ENCODE data around the gene TP53I3. TPM values are rescaled to one million over a fixed set of nuclear protein-coding genes. Genes with fewer than 3 reads are reported as not detected.
"Not testable (repeated sequence)": the region's sequence is repeated elsewhere in the genome, so short reads cannot be mapped to it uniquely, and the experiment has no call there.

TP53I3 gene
- total RNA-seq, 4 donors from 2014 or later, result 3.3 to 7.6 (median 4.9) TPM

- Histone ChIP-seq H3K9me3 (no peaks in the 10 kb centered on the region), H3K4me1 (peaks cover 5 to 6% of the 10 kb centered on the region in 2 donors), H3K36me3 (peaks cover 0 to 4% of the 10 kb centered on the region in 2 donors), H3K27me3 (no peaks in the 10 kb centered on the region), H3K4me3 (no peak overlapping the region), H3K27ac (no peak overlapping the region)
- TF ChIP-seq CTCF (IDR thresholded peaks at IDR 0.05 in 4 of 5, conservative IDR thresholded peaks at IDR 0.05 in 1 of 5), result no peak
- DNase-seq (no peak), ATAC-seq (no peak)
- intact Hi-C loops (cut with DNase I; ENCODE audit: low total_unique reads) (no loop called here), in situ Hi-C loops (cut with MboI; ENCODE audit: low sequenced_read_pairs in 4 of 4) (no loop called here)
These were observed 33.3 kb upstream of the TP53I3 start for GRCh38 chr2:24117902-24118301.

GRCh38 chr2:24115057-24115456, 30.4 kb upstream of the TP53I3 start:
- TF ChIP-seq POLR2A (IDR thresholded peaks at IDR 0.05) (no peak), CTCF (IDR thresholded peaks at IDR 0.05 in 4 of 5, conservative IDR thresholded peaks at IDR 0.05 in 1 of 5) (no peak)
- Histone ChIP-seq H3K4me1 (no peaks in the 10 kb centered on the region), H3K27ac (no peak overlapping the region), H3K36me3 (peaks cover 0 to 4% of the 10 kb centered on the region in 2 donors), H3K4me3 (no peak overlapping the region), H3K9me3 (no peaks in the 10 kb centered on the region), H3K27me3 (no peaks in the 10 kb centered on the region)
- DNase-seq (no peak), ATAC-seq (no peak)
- in situ Hi-C loops (cut with MboI; ENCODE audit: low sequenced_read_pairs in 4 of 4), result no loop called here
- intact Hi-C loops (cut with DNase I; ENCODE audit: low total_unique reads), result no loop called here

GRCh38 chr2:24111407-24111901, 26.8 kb upstream of the TP53I3 start:
- DNase-seq (no peak), ATAC-seq (no peak)
- Histone ChIP-seq H3K27ac (no peak overlapping the region), H3K4me1 (no peaks in the 10 kb centered on the region), H3K27me3 (no peaks in the 10 kb centered on the region), H3K36me3 (peaks cover 0 to 4% of the 10 kb centered on the region in 2 donors), H3K9me3 (no peaks in the 10 kb centered on the region), H3K4me3 (no peak overlapping the region)
- intact Hi-C loops (cut with DNase I; ENCODE audit: low total_unique reads), result no loop called here
- in situ Hi-C loops (cut with MboI; ENCODE audit: low sequenced_read_pairs in 4 of 4), result no loop called here
- TF ChIP-seq CTCF (IDR thresholded peaks at IDR 0.05 in 4 of 5, conservative IDR thresholded peaks at IDR 0.05 in 1 of 5) (no peak), POLR2A (IDR thresholded peaks at IDR 0.05) (no peak)

GRCh38 chr2:24110660-24111303, 26.1 kb upstream of the TP53I3 start:
- intact Hi-C loops (cut with DNase I; ENCODE audit: low total_unique reads) (no loop called here), in situ Hi-C loops (cut with MboI; ENCODE audit: low sequenced_read_pairs in 4 of 4) (no loop called here)
- no peak overlapping the region for H3K27ac ChIP-seq
- H3K36me3 ChIP-seq, result peaks cover 0 to 4% of the 10 kb centered on the region in 2 donors
- no peaks in the 10 kb centered on the region for H3K4me1 ChIP-seq
- DNase-seq (no peak), ATAC-seq (no peak)
- H3K27me3 ChIP-seq, result no peaks in the 10 kb centered on the region
- no peaks in the 10 kb centered on the region for H3K9me3 ChIP-seq
- no peak overlapping the region for H3K4me3 ChIP-seq
- TF ChIP-seq CTCF (IDR thresholded peaks at IDR 0.05 in 4 of 5, conservative IDR thresholded peaks at IDR 0.05 in 1 of 5) (no peak), POLR2A (IDR thresholded peaks at IDR 0.05) (no peak)

- intact Hi-C loops (cut with DNase I; ENCODE audit: low total_unique reads); ATAC-seq; DNase-seq; in situ Hi-C loops (cut with MboI; ENCODE audit: low sequenced_read_pairs in 4 of 4); H3K36me3 ChIP-seq; H3K27ac ChIP-seq; H3K4me1 ChIP-seq; H3K27me3 ChIP-seq; H3K9me3 ChIP-seq; H3K4me3 ChIP-seq: not testable (repeated sequence)
These were observed 24.8 kb upstream of the TP53I3 start for GRCh38 chr2:24109431-24109830.
